ENCODE measurements around the gene PAQR4.

- TF ChIP-seq NPAS2 (CRISPR knock-in tag; IDR thresholded peaks at IDR 0.05; ENCODE audit: borderline replicate concordance) (no peak), KAT8 (CRISPR knock-in tag; IDR thresholded peaks at IDR 0.05) (no peak), ZNF44 (CRISPR knock-in tag; IDR thresholded peaks at IDR 0.05) (no peak), TARDBP (CRISPR knock-in tag; IDR thresholded peaks at IDR 0.05) (no peak), EZH2 (conservative IDR thresholded peaks at IDR 0.05; ENCODE audit: low read depth, low read length) (no peak), ZNF333 (CRISPR knock-in tag; IDR thresholded peaks at IDR 0.05; ENCODE audit: borderline replicate concordance) (no peak), HMGA1 (CRISPR knock-in tag; conservative IDR thresholded peaks at IDR 0.05) (no peak), TP53 (CRISPR knock-in tag; conservative IDR thresholded peaks at IDR 0.05) (no peak), SIN3A (IDR thresholded peaks at IDR 0.05; ENCODE audit: borderline replicate concordance, low read depth, low read length) (no peak), MYC (CRISPR knock-in tag; IDR thresholded peaks at IDR 0.05; ENCODE audit: borderline replicate concordance) (no peak; the same call in 1 of the 2 replicates), ZMAT3 (CRISPR knock-in tag; conservative IDR thresholded peaks at IDR 0.05) (no peak), XRCC5 (optimal IDR thresholded peaks at IDR 0.05; ENCODE audit: low read length) (no peak), ZSCAN22 (CRISPR knock-in tag; IDR thresholded peaks at IDR 0.05) (no peak)
Measured at GRCh38 chr16:3015865-3016521, 46.8 kb downstream of the PAQR4 start.
